NCI-H1105 (cell line): Measurements from ENCODE around the gene RPL12.

Experiments
- DNase-seq: peaks from one replicate; lab custom pipeline; 2025; lab: John Stamatoyannopoulos, UW

RPL12 gene

GRCh38 chr9:127450830-127451607 is at the start of gene RPL12, which contains the start of gene LRSAM1:
RPL12 (minus strand) TSS chr9:127451406; CDS start chr9:127451317, 89 bp downstream.
LRSAM1 (plus strand) TSS chr9:127451510; CDS start chr9:127454528, 3,018 bp downstream.
- peak; percentile 89 for DNase-seq

- no peak for DNase-seq
Observed at GRCh38 chr9:127500862-127501261, 49.7 kb upstream of the RPL12 start.

DNA sequence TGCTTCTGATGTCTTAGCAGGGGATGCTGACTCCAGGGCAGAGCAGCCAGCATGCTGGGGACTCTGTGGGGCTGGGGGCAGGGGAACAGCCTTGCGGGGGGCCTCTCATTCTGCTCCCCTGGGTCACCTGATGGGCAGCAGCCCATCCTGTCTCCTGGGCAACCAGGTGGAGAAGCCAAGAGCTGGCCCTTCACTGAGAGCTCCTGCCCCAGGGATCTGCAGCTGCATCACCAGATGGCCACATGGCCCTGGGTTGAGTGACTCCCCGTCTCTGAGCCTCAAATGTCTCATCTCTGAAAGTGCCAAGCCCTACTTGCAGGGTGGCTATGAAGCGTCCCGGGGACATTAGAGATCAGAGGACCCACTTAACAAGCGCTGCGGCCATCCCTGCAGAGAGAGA is 49.2 kb upstream of the RPL12 start:
- DNase-seq, result no peak

- DNase-seq, result no peak
Observed at GRCh38 chr9:127498298-127498697, 47.1 kb upstream of the RPL12 start.

- DNase-seq, result no peak
Observed at GRCh38 chr9:127497656-127498290, 46.6 kb upstream of the RPL12 start.

DNA sequence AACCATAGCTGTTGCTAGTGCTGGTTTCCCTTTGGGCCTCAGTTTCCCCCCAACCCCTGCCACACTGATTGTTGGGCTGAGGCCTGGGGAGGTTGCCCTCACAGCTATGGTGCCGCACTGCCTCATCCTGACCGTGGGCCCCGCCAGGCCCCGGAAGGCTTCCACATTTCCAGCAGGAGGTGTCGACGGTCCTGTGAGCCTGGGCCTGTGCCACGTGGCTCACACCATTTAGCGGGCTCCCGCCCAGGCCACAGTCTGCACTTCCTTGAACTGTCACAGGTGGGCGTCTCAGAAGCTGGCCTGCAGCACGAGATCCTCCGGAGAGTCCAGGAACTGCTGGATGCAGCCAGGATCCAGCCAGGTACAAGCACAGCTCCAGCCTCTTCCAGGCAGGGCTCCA is 45.8 kb upstream of the RPL12 start:
- DNase-seq, result no peak

- no peak for DNase-seq
Observed at GRCh38 chr9:127495884-127496555, 44.8 kb upstream of the RPL12 start.

- no peak for DNase-seq
Observed at GRCh38 chr9:127494304-127494702, 43.1 kb upstream of the RPL12 start.

DNA sequence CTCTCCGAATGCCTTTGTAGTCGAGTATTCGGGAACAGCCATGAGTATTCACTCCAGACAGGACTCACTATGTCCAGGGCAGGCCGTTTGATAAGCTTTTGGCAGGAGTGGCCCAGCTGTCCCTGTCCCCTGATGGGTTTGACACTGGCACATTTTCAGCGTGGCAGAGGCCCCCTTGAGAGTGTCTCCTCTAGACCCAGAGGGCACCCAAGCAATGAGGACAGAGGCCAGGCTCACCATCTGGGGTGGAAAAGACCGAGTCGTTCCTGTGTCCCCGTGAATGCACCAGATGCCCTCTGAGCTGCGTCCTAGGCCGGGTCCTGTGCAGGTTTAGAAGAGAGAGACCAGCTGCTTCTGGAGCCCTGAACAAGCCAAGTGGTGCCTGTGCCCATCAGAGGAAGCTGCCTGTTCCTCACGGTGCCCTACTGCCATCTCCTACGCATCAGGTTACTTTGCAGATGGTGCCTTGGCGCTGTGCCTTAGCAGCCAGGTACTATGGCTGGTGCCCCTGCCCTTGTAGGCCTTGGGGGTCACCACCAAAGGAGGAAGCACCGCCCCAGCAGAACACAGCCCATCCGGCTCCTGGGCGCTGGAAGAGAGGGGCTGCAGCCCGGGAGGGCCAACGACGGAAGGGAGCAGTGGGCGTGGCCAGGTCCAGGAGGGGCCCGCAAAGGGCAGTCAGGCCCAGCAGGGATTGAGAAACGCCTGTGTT is 42.5 kb upstream of the RPL12 start:
- no peak for DNase-seq

GRCh38 chr9:127492616-127493015 is 41.4 kb upstream of the RPL12 start:
- DNase-seq, result no peak

- DNase-seq, result no peak
Observed at GRCh38 chr9:127491516-127491915, 40.3 kb upstream of the RPL12 start.

- no peak for DNase-seq
Observed at GRCh38 chr9:127490535-127491230, 39.5 kb upstream of the RPL12 start.

- DNase-seq, result no peak
Observed at GRCh38 chr9:127489471-127490115, 38.4 kb upstream of the RPL12 start.

DNA sequence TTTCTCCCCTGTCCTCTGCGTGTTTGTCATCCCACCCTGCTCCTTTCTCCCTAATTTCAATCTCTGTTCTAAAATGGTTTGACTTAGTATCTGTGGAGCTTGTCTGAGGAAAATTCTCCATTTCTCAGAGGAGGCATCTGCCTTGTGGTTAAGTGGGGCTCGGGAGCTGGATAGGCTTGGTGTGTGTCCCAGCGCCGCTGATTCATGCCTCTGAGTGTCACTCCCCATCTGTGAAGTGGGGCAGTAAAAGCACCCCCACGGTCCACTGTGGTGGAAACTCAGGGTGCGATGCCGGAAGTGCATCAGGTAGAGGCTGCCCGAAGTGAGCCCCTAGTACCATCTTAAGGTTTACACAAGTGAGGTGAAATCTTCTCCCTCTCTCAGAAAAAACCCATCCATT is 37.7 kb upstream of the RPL12 start:
- DNase-seq, result no peak

DNA sequence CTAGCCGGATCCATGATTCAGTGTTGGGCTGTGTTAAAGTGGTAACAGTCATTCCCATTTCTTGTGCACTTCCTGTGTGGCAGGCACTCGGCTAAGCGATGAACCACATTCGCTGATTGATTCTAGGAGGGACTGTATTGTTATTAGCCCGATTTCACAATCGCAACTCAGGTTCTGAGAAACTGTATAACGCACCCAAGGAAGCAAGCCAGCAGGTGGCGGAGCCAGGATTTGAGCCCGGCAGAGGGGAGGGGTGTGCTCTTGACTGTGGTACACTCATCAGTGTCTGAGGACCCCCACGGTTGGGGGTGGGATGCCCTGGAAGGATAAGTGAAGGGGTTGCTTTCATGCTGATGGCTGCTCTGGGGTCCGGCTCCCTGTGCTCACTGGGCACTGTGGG is 34.8 kb upstream of the RPL12 start:
- no peak for DNase-seq

GRCh38 chr9:127482662-127483061 is 31.5 kb upstream of the RPL12 start:
- DNase-seq, result no peak

DNA sequence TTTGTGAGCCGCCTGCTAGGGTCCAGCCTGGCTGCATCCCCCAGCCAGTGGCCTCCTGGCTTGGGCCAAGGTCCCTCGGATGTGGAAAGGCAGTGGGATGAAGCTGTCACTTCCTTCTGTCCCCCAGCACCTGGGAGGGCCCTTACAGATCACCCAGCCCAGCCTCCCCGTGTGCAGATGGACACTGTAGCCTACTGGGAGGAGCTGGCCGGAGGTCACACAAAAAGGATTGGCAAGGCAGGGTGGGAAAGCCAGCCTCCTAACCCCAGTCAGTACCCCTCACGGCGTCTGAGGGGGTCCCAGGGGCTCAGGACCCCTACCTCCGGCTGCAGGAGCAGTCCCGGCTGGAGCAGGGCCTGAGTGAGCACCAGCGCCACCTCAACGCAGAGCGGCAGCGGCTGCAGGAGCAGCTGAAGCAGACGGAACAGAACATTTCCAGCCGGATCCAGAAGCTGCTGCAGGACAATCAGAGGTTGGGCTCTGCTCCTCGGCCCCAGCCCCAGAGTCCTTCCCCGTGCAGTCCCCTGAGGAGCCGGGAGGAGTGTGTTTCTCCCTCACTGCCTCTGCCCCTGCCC is 28.4 kb upstream of the RPL12 start:
- no peak for DNase-seq

- no peak for DNase-seq
Observed at GRCh38 chr9:127474592-127474991, 23.4 kb upstream of the RPL12 start.

GRCh38 chr9:127473932-127474331 is 22.7 kb upstream of the RPL12 start:
- DNase-seq, result no peak

- DNase-seq, result no peak
Observed at GRCh38 chr9:127473501-127473900, 22.3 kb upstream of the RPL12 start.

GRCh38 chr9:127470662-127471061 is 19.5 kb upstream of the RPL12 start:
- no peak for DNase-seq
